Measurements from ENCODE around the gene PUS10.

The PUS10 gene

DNA sequence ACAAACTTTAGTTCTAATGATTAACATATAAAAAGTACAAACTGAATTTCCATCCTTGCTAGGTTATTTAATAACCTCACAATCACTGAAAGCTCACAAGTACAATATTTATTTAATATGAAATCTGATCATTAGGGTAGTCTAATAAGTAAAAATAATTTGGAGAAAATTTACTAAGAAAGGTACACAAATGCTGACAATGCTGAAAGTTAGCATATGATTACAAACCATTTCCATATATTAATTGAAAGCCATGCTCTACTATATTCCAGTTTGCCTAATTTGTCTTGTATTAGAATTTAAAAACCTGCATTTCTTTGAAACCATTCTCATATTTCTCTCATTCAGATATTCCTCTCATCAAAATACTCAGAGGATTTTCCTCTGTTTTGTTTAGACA is 8.7 kb downstream of the PUS10 start:
- no peak for TF ChIP-seq CTCF (IDR thresholded peaks at IDR 0.05; ENCODE audit: extremely low read depth, missing control alignments)
- no peak for DNase-seq (ENCODE audit: low spot score)

DNA sequence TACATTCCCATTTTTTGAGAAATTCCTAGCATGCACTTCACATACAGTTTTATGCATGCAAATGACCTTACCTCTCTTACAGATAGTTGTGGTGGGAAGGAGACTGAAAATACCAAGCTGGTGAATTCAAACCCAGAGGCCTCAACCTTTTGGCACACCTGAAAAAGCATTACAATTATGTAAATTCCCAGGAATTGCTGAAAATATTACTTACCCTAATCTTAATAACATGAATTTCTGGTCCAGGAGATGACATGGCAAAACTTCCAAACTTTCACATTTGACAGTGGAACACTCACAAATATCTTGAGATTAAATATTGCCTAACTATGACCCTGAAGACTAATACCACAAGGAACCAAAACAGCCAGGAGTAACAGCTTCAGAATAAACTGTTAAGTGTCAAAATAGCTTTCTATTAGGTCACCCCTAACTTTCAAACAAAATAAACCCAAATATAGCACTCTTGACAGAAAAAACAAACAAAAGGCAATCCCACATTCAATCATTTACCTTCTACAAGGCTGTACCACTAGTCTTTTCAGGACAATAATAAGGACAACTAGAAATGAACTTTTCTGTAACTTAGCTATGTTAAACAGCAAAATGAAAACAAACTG is 11.5 kb downstream of the PUS10 start:
- no peak for DNase-seq (ENCODE audit: low spot score)
- no peak for TF ChIP-seq CTCF (IDR thresholded peaks at IDR 0.05; ENCODE audit: extremely low read depth, missing control alignments)

DNA sequence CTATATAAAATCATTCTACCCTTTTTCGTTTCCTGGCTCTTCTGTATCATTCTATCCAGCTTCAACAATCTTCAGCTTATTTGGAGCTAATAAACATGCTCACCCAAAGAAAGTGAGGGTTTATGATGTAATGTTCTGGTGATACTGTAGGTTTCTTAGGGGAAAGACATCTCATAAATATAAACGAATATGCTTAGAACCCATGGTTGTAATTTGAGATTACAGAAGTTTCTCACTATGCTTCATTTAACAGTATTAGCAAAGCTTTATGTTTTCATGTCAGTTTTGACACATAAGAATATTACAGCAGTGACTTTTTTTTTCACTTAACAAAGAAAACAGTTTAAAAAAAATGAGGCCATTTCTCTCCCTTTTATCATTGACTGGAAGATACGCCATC is 12.3 kb downstream of the PUS10 start:
- no peak for DNase-seq (ENCODE audit: low spot score)
- no peak for TF ChIP-seq CTCF (IDR thresholded peaks at IDR 0.05; ENCODE audit: extremely low read depth, missing control alignments)

GRCh38 chr2:60998628-60999545 is 19.2 kb downstream of the PUS10 start:
- peak; percentile 43 for DNase-seq (ENCODE audit: low spot score)
- peak; percentile 24 for TF ChIP-seq CTCF (IDR thresholded peaks at IDR 0.05; ENCODE audit: extremely low read depth, missing control alignments)

DNA sequence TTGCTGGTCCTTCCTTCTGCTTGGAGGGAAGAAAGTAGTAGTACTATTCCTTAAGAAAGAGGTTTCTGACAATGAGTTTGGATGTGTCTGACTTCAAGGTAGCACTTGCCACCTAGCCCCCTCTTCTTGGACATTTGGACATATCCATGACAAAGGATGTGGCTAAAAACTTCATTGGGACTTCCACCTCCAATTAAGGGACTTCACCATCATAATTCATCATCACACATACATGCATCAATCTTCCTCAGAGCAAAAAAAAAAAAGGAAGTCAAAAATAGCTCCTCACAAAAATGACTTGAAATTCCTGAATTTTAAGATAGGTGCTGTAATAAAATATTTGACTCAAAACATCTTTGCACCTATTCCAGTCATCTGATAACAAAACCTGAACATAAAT is 23.9 kb downstream of the PUS10 start:
- TF ChIP-seq CTCF (IDR thresholded peaks at IDR 0.05; ENCODE audit: extremely low read depth, missing control alignments) = no peak
- DNase-seq (ENCODE audit: low spot score) = no peak

DNA sequence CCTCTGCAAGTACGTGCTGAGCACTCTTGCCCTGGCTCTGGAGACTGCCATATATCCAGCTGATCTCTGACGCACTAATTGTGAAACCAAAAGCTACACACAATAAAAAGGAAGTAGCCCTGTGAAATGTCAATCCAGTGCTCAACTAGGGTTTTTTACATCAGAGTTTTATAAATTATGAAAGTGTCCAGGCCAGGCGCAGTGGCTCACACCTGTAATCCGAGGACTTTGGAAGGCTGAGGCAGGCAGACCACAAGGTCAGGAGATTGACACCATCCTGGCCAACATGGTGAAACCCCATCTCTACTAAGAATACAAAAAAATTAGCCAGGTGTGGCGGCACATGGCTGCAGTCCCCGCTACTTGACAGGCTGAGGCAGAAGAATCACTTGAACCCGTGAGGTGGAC is 25.1 kb downstream of the PUS10 start:
- peak; percentile 62 for DNase-seq (ENCODE audit: low spot score)
- no peak for TF ChIP-seq CTCF (IDR thresholded peaks at IDR 0.05; ENCODE audit: extremely low read depth, missing control alignments)

GRCh38 chr2:60991644-60992043 is 26.4 kb downstream of the PUS10 start:
- no peak for DNase-seq (ENCODE audit: low spot score)

More at GRCh38 chr2:60991644-60992043, 26.4 kb downstream of the PUS10 start:
- TF ChIP-seq CTCF (IDR thresholded peaks at IDR 0.05; ENCODE audit: extremely low read depth, missing control alignments) = no peak
